ENCODE results near the gene AKAP1.

GRCh38 chr17:57050306-57050705 lies 34.7 kb upstream of the AKAP1 start:
- TF ChIP-seq CTCF (conservative IDR thresholded peaks at IDR 0.05; ENCODE audit: low read length): no peak
- no peak for TF ChIP-seq EZH2phosphoT487 (IDR thresholded peaks at IDR 0.05; ENCODE audit: borderline replicate concordance, low read depth, low read length)
